ENCODE measurements around the gene VWC2L.

GRCh38 chr2:214543386-214543955 lies 132.6 kb downstream of the VWC2L start:
- TF ChIP-seq CTCF (IDR thresholded peaks at IDR 0.05; ENCODE audit: extremely low read depth in 1 of 2, insufficient read depth in 1 of 2, low read depth in 1 of 2, low read length in 2 of 2) (no peak), POLR2A (IDR thresholded peaks at IDR 0.05; ENCODE audit: low read depth, low read length) (no peak)
